Measurements from ENCODE around the gene SBK2.
"Not testable (repeated sequence)": the region's sequence is repeated elsewhere in the genome, so short reads cannot be mapped to it uniquely, and the experiment has no call there.

SBK2 gene, protein sequence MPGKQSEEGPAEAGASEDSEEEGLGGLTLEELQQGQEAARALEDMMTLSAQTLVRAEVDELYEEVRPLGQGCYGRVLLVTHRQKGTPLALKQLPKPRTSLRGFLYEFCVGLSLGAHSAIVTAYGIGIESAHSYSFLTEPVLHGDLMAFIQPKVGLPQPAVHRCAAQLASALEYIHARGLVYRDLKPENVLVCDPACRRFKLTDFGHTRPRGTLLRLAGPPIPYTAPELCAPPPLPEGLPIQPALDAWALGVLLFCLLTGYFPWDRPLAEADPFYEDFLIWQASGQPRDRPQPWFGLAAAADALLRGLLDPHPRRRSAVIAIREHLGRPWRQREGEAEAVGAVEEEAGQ

GRCh38 chr19:55536951-55537740 lies at the start of gene SBK2:
Gene SBK2 (minus strand): TSS chr19:55537133. CDS start chr19:55536294, 839 bp downstream.
- DNase-seq, result no peak
- Histone ChIP-seq H3K4me3 (ENCODE audit: low read depth in 1 of 2, low read length in 2 of 2) (no peak within 1 kb of the TSS), H3K4me2 (ENCODE audit: insufficient read depth, low read length) (no peak within 1 kb of the TSS), H2AFZ (ENCODE audit: low read depth, low read length) (no peak within 1 kb of the TSS), H3K27me3 (ENCODE audit: insufficient read depth, low read length, poor library complexity) (no peaks in the 10 kb centered on the region), H3K27ac (ENCODE audit: low read length) (no peak within 1 kb of the TSS), H4K20me1 (ENCODE audit: insufficient read depth, low read length) (no peaks in the 10 kb centered on the region), H3K9ac (ENCODE audit: low read depth, low read length) (no peak within 1 kb of the TSS), H3K36me3 (ENCODE audit: insufficient read depth, low read length) (no peaks in the 10 kb centered on the region), H3K4me1 (ENCODE audit: insufficient read depth, low read length) (no peaks in the 10 kb centered on the region), H3K79me2 (ENCODE audit: insufficient read depth, low read length) (no peaks in the 10 kb centered on the region), H3K9me3 (ENCODE audit: insufficient read depth, low read length, severe bottlenecking) (no peaks in the 10 kb centered on the region)
- TF ChIP-seq CTCF (IDR thresholded peaks at IDR 0.05; ENCODE audit: borderline replicate concordance, extremely low read depth, low read length, poor library complexity, severe bottlenecking), result no peak
- no peak for TF ChIP-seq EZH2 (IDR thresholded peaks at IDR 0.05; ENCODE audit: borderline replicate concordance, low read depth, low read length, severe bottlenecking)
- ATAC-seq (ENCODE audit: insufficient read depth, low read depth), result no peak

GRCh38 chr19:55585658-55586339 lies 48.9 kb upstream of the SBK2 start:
- Histone ChIP-seq H3K27ac (ENCODE audit: low read length) (peak overlapping the region; percentile 62), H3K9me3 (ENCODE audit: insufficient read depth, low read length, severe bottlenecking) (no peaks in the 10 kb centered on the region), H3K4me2 (ENCODE audit: insufficient read depth, low read length) (peak overlapping the region; percentile 67), H3K4me1 (ENCODE audit: insufficient read depth, low read length) (peaks cover 43% of the 10 kb centered on the region), H3K79me2 (ENCODE audit: insufficient read depth, low read length) (peaks cover 6% of the 10 kb centered on the region), H3K27me3 (ENCODE audit: insufficient read depth, low read length, poor library complexity) (no peaks in the 10 kb centered on the region), H4K20me1 (ENCODE audit: insufficient read depth, low read length) (no peaks in the 10 kb centered on the region), H2AFZ (ENCODE audit: low read depth, low read length) (peak overlapping the region; percentile 72), H3K36me3 (ENCODE audit: insufficient read depth, low read length) (no peaks in the 10 kb centered on the region), H3K9ac (ENCODE audit: low read depth, low read length) (peak overlapping the region; percentile 27), H3K4me3 (ENCODE audit: low read depth in 1 of 2, low read length in 2 of 2) (peak overlapping the region in 1 of 2 experiments; percentile 53; a peak in 2 of 4 replicates)
- ATAC-seq (ENCODE audit: insufficient read depth, low read depth) (peak; percentile 76), DNase-seq (peak; percentile 83)
- TF ChIP-seq CTCF (IDR thresholded peaks at IDR 0.05; ENCODE audit: borderline replicate concordance, extremely low read depth, low read length, poor library complexity, severe bottlenecking) (no peak), EZH2 (IDR thresholded peaks at IDR 0.05; ENCODE audit: borderline replicate concordance, low read depth, low read length, severe bottlenecking) (no peak)

DNA sequence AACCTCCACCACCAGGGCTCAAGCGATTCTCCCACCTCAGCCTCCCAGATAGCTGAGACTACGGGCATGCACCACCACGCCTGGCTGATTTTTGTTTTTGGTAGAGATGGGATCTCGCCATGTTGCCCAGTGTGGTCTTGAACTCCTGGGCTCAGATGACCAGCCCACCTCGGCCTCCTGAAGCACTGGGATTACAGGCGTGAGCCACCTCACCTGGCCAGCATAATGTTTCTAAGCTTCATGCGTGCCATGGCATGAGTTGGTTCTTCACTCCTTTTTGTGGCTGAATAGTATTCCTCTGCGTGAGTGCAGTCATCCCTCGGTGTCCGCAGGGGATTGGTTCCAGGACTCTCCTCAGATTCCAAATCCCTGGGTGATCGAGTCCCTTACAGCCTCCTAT lies 47.9 kb upstream of the SBK2 start:
- Histone ChIP-seq H3K79me2 (ENCODE audit: insufficient read depth, low read length) (peaks cover 14% of the 10 kb centered on the region), H3K4me1 (ENCODE audit: insufficient read depth, low read length) (peaks cover 46% of the 10 kb centered on the region), H3K36me3 (ENCODE audit: insufficient read depth, low read length) (no peaks in the 10 kb centered on the region), H3K4me3 (ENCODE audit: low read depth in 1 of 2, low read length in 2 of 2) (no peak overlapping the region), H3K27me3 (ENCODE audit: insufficient read depth, low read length, poor library complexity) (no peaks in the 10 kb centered on the region), H3K27ac (ENCODE audit: low read length) (no peak overlapping the region), H4K20me1 (ENCODE audit: insufficient read depth, low read length) (no peaks in the 10 kb centered on the region), H3K4me2 (ENCODE audit: insufficient read depth, low read length) (no peak overlapping the region), H3K9me3 (ENCODE audit: insufficient read depth, low read length, severe bottlenecking) (no peaks in the 10 kb centered on the region), H3K9ac (ENCODE audit: low read depth, low read length) (no peak overlapping the region), H2AFZ (ENCODE audit: low read depth, low read length) (peak overlapping the region; percentile 72)
- ATAC-seq (ENCODE audit: insufficient read depth, low read depth) (no peak), DNase-seq (no peak)
- TF ChIP-seq EZH2 (IDR thresholded peaks at IDR 0.05; ENCODE audit: borderline replicate concordance, low read depth, low read length, severe bottlenecking), result no peak
- TF ChIP-seq CTCF (IDR thresholded peaks at IDR 0.05; ENCODE audit: borderline replicate concordance, extremely low read depth, low read length, poor library complexity, severe bottlenecking), result no peak

DNA sequence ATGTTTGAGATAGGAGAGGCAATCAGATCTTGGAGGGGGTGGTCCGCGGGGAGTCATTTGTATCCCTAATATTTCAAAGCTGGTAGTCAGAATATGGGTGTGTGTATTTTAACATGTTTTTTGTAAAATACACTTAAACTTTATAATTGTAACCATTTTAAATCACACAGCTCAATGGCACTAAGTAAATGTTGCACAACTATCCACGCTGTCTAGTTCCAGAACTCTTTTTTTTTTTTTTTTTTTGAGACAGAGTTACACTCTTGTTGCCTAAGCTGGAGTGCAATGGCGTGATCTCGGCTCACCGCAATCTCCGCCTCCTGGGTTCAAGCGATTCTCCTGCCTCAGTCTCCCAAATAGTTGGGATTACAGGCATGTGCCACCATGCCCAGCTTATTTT lies 47.0 kb upstream of the SBK2 start:
- not testable (repeated sequence) for H3K27me3 ChIP-seq (ENCODE audit: insufficient read depth, low read length, poor library complexity); ATAC-seq (ENCODE audit: insufficient read depth, low read depth); H2AFZ ChIP-seq (ENCODE audit: low read depth, low read length); H3K4me3 ChIP-seq (ENCODE audit: low read depth in 1 of 2, low read length in 2 of 2); DNase-seq; H3K9me3 ChIP-seq (ENCODE audit: insufficient read depth, low read length, severe bottlenecking); H4K20me1 ChIP-seq (ENCODE audit: insufficient read depth, low read length); H3K4me2 ChIP-seq (ENCODE audit: insufficient read depth, low read length); H3K9ac ChIP-seq (ENCODE audit: low read depth, low read length); H3K27ac ChIP-seq (ENCODE audit: low read length); H3K36me3 ChIP-seq (ENCODE audit: insufficient read depth, low read length)
- H3K79me2 ChIP-seq (ENCODE audit: insufficient read depth, low read length), result peaks cover 23% of the 10 kb centered on the region
- peaks cover 52% of the 10 kb centered on the region for H3K4me1 ChIP-seq (ENCODE audit: insufficient read depth, low read length)

GRCh38 chr19:55582284-55582683 lies 45.4 kb upstream of the SBK2 start:
- H3K36me3 ChIP-seq (ENCODE audit: insufficient read depth, low read length); DNase-seq; H2AFZ ChIP-seq (ENCODE audit: low read depth, low read length); H3K4me3 ChIP-seq (ENCODE audit: low read depth in 1 of 2, low read length in 2 of 2); H4K20me1 ChIP-seq (ENCODE audit: insufficient read depth, low read length); H3K27ac ChIP-seq (ENCODE audit: low read length); ATAC-seq (ENCODE audit: insufficient read depth, low read depth); H3K4me2 ChIP-seq (ENCODE audit: insufficient read depth, low read length); H3K9me3 ChIP-seq (ENCODE audit: insufficient read depth, low read length, severe bottlenecking); H3K9ac ChIP-seq (ENCODE audit: low read depth, low read length); H3K27me3 ChIP-seq (ENCODE audit: insufficient read depth, low read length, poor library complexity): not testable (repeated sequence)
- Histone ChIP-seq H3K4me1 (ENCODE audit: insufficient read depth, low read length) (peaks cover 40% of the 10 kb centered on the region), H3K79me2 (ENCODE audit: insufficient read depth, low read length) (peaks cover 23% of the 10 kb centered on the region)
